ENCODE data around the gene VPS54.
"Not testable (repeated sequence)": the region's sequence is repeated elsewhere in the genome, so short reads cannot be mapped to it uniquely, and the experiment has no call there.

VPS54 gene

GRCh38 chr2:64021578-64021977 lies 2.4 kb upstream of the VPS54 start:
- no peak for DNase-seq

GRCh38 chr2:64019975-64020528 lies 824 bp upstream of the VPS54 start:
- no peak for DNase-seq

- peak; percentile 24 for DNase-seq
Observed at GRCh38 chr2:64018701-64019082, 536 bp downstream of the VPS54 start.

- no peak for DNase-seq
Observed at GRCh38 chr2:64017811-64018700, 1.2 kb downstream of the VPS54 start.

GRCh38 chr2:64015898-64016297 lies 3.3 kb downstream of the VPS54 start:
- DNase-seq: no peak

GRCh38 chr2:64015391-64015790 lies 3.8 kb downstream of the VPS54 start:
- no peak for DNase-seq

- DNase-seq: no peak
Observed at GRCh38 chr2:64014628-64015027, 4.6 kb downstream of the VPS54 start.

- DNase-seq: no peak
Observed at GRCh38 chr2:64013053-64013452, 6.2 kb downstream of the VPS54 start.

GRCh38 chr2:64012115-64012514 lies 7.1 kb downstream of the VPS54 start:
- DNase-seq: no peak

- DNase-seq: no peak
Observed at GRCh38 chr2:64008434-64009009, 10.7 kb downstream of the VPS54 start.

GRCh38 chr2:64007924-64008323 lies 11.3 kb downstream of the VPS54 start:
- DNase-seq: no peak

GRCh38 chr2:64005707-64006356 lies 13.4 kb downstream of the VPS54 start:
- DNase-seq: no peak

GRCh38 chr2:64003239-64003638 lies 16.0 kb downstream of the VPS54 start:
- no peak for DNase-seq

- DNase-seq: no peak
Observed at GRCh38 chr2:64001382-64002101, 17.7 kb downstream of the VPS54 start.

- DNase-seq: no peak
Observed at GRCh38 chr2:64000630-64001381, 18.4 kb downstream of the VPS54 start.

- no peak for DNase-seq
Observed at GRCh38 chr2:63999049-63999448, 20.2 kb downstream of the VPS54 start.

- not testable (repeated sequence) for DNase-seq
Observed at GRCh38 chr2:63996582-63997198, 22.5 kb downstream of the VPS54 start.

GRCh38 chr2:63994329-63995070 lies 24.7 kb downstream of the VPS54 start:
- DNase-seq: not testable (repeated sequence)

- no peak for DNase-seq
Observed at GRCh38 chr2:63993871-63994270, 25.4 kb downstream of the VPS54 start.

- not testable (repeated sequence) for DNase-seq
Observed at GRCh38 chr2:63993130-63993584, 26.1 kb downstream of the VPS54 start.

Measured in CD4-positive, alpha-beta T cell treated with Interleukin-15 for 1 hour (primary cell).